NCI-H526 treated with DMSO at 0.1 percent for 48 hours (cell line): ENCODE measurements around the gene ZNF488.

Source experiments
- DNase-seq: peaks from one replicate; lab custom pipeline; 2025; lab: John Stamatoyannopoulos, UW

Gene ZNF488

GRCh38 chr10:47381427-47382379, 2.4 kb downstream of the ZNF488 start:
- DNase-seq = no peak

DNA sequence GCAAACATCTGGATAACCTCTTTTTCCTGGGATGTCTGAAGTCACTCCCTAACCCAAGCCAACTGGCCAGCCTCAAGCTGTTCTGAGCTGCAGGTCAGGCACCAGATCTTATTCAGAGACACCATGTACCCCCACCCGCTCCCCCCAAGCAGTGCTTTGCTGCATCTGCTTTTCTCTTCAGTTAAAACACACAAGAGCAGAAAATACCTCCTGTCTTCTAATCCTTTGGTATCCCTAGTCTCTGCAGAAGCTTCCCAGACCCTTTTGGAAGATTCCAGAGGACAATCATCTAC, 3.0 kb downstream of the ZNF488 start:
- no peak for DNase-seq

DNA sequence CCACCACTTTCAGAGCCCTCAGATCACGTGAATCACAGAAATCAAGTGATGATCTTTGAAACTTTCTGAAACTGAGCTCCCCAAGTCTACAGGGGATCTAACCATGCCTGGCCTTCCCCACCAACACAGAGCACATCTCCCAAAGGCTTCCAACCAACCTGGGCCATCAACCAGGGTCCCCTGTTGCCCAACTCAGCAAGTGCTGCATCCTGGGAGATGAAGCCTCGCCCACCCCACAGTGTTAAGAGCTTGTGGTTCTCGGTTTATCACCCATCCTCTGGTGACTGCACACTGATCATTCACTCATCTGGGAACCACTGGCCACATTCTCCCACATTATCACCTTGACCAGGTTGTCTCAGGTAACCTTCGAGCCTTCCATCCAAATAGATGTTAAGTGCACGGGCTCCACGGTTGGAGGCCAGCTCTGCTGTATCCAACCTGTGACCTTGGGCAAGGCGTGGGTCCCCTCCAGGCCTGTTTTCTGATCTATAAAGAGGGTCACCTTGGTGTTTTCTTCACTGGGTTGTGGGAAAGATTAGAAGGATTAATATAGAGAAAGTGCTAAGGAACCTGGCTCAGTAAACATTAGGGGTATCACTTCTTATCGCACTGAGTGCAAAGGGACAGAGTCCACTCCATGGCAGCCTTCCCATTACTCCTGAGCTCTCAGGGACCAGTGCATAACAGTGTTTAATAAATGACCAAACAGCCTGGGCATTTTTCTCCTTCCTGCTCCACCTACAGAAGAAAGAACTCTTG, 3.6 kb downstream of the ZNF488 start:
- DNase-seq = no peak

GRCh38 chr10:47379901-47380300, 4.2 kb downstream of the ZNF488 start:
- no peak for DNase-seq

DNA sequence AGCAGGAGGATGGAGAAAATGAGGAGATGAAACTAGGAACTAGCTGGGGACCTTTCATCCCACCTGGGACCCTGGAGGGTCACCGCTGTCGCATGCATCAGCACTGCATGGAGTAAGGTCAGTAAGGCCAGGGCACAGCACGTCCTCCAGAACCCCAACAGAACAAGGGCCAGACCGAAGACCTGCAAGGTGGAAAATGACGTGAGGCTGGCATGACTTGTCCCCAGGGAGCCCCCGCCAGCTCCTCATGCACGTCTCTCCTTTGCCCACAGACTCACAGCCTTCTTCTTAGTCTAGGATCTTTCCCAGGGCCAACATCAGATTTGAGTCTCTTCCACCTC, 4.7 kb downstream of the ZNF488 start:
- no peak for DNase-seq

DNA sequence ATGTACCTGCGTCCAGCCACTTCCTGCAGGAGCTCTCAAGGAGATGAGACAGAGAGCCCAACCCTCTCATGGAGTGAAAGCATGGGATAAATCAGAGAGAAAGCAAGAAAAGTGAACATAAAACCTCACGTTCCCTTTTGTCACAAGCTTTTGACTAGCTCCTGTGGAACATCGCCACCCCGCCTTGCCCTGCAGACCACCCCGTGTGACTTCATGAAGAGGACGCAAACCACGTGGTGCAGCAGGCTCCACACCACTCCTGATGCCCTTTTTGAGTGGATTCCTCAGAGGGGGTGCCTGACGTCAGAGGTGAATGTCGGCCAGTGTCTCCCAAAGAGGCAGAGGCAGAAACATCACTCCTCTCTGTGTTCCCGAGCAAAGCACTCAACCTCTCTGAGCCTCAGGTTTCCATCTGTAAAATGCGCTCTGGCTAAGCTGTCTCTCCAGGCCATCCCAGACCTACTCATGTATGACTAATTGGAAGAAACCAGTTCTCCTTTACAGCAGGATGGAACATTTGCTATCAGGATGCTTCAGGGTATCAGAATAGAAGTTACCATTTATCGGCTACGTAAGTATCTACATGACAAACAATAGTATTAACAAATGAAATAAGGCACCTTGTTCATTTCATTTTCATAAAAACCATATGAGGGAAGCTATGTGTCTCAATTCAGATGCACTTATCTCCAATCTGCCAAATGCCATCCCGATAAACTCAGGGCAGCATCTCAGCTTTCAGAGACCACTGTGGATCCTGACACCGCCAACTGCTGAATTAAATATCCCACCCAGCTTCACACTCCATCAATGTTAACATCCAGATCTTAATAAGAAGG, 5.3 kb downstream of the ZNF488 start:
- no peak for DNase-seq

DNA sequence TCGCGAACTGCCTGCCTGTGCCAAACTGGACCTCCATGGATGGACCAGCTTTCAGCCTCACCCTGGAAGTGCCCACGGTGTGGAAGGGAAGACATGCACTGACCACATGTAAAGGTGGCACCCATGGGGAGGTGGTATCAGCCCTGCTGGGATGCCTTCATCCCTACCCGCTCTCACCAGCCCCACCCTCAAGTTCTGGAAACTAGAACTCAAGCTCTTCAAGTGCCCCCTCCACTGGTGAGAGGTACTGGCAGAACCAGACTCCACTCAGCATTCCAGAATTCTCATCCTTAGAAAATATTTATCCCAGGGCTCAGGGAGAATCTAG, 5.9 kb downstream of the ZNF488 start:
- no peak for DNase-seq

GRCh38 chr10:47376522-47377220, 7.4 kb downstream of the ZNF488 start:
- no peak for DNase-seq

DNA sequence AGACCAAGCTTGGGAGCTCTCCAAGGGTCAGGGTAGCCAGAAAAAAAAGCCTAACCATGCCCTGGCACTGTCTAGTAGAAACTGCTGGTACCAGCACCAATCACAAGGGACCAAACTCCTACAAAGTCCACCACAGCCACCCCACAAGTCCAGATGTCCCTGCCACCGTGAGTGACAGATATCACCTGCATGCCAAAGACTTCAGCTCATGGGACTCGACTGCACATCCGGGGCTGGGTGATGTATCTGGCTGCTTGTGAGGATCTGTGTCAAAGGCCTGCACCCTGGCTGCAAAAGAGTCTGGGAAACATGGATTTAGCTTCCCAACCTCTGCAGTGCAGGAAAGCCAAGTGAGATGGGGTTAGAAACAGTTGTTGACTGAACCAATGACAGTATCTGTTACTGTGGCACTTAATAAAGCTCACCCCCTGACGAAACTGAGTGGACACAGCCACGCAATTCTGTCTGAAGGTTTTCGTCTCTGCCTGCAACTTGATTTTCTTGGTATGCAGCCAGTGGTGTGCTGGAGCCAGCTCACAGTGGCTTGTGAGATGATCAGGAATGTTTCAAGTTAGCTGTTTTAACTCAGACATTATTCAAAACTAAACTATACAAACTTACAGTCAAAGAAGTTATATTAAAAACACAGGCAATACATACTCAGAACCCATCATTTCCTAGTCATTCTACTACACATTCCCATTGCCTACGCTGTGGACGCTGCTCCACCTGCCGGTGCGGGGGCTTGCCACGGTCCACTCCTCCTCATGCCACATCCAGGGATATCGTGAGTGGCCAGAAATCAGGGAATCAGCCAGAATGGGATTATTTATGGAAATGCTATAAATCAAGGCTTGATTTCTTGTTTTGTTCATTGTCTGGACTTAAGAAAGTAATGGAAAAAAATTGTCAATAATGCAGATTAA, 9.2 kb downstream of the ZNF488 start:
- DNase-seq = no peak

GRCh38 chr10:47372726-47373125, 11.4 kb downstream of the ZNF488 start:
- no peak for DNase-seq

DNA sequence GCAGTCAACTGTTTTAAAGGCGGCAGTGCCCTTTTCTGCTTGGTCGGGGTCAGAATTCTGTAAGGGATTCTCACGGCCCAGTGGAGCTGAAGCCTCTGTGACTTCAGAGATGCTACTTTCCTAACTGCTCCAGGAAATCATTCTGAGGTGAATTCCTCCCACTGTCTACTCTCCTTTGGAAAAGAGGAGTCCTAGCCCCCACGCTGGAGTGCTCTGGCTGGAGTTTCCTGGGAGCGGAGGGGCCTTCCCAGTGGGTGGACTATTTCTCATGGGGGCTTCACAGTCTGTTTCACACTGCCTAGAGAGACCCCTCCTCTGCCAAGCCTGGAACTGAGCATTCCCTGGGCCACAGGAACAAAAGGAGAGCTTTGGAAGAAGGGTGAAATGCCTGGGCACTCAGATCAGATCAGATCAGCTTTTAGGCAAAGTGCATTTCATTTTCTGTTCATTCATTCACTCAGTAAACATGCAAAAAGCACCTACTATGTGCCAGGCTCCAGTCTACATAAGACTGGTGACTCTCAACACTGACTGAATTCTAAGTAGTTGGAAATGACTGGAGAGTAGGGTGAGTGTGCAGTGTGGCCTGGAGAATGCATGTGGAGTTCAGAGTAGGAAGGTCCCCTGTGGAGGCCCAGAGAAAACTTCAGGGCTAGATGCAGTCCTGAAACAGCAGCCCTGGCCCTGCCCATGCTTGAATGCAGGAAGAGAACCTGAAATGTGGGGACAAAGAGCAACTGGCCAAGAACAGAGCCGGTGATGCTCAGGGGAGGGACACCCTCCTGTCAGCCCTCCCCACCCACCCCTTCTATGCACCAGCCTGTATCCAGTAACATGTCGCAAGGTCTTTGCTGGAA, 12.2 kb downstream of the ZNF488 start:
- DNase-seq = no peak

- DNase-seq = no peak
Measured at GRCh38 chr10:47370878-47371277, 13.2 kb downstream of the ZNF488 start.

GRCh38 chr10:47370015-47370767, 13.9 kb downstream of the ZNF488 start:
- DNase-seq = no peak

- DNase-seq = no peak
Measured at GRCh38 chr10:47369251-47369894, 14.7 kb downstream of the ZNF488 start.

DNA sequence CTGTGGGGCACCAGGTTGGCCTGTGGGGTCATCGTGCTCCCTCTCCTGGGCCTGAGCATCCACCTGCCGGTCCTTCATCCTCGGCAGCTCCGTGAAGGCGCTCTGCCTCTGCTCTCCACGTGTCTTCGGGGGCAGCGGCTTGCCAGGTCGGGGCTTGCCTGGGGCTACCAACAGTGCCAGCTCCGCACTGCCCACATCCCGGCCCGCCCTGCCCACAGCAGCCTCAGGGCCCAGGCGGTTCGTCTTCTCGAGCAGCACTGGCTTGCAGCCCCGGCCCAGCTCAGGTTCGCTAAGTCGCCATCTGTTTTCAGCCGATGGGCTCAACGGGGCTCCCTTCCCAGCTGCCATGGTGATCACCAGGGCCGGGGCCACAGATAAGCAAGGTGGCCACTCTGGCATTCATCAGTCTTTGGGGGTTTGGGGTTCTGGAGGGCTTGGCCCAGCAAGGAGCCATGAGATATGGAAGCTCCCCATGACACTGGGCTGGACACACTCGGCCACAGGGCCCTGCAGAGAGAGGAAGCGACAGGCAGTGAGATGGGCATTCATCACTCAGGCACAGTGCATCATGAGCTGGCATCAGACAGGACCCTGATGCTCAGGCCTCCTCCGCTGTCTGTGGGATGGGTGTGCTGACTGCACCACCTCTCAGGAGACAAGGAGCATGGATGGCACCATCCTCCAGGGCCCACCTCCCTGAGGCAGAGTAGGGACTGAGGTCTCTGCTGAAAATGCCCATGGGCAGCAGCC, 15.5 kb downstream of the ZNF488 start:
- DNase-seq = no peak

- no peak for DNase-seq
Measured at GRCh38 chr10:47367646-47368045, 16.4 kb downstream of the ZNF488 start.

GRCh38 chr10:47366731-47367460, 17.2 kb downstream of the ZNF488 start:
- no peak for DNase-seq
